ENCODE results near the gene NUAK1. TPM values are rescaled to one million over a fixed set of nuclear protein-coding genes. Genes with fewer than 3 reads are reported as not detected.

Gene NUAK1
- total RNA-seq, 2 donors from 2014 or later: 16.9 to 30.1 TPM

DNA sequence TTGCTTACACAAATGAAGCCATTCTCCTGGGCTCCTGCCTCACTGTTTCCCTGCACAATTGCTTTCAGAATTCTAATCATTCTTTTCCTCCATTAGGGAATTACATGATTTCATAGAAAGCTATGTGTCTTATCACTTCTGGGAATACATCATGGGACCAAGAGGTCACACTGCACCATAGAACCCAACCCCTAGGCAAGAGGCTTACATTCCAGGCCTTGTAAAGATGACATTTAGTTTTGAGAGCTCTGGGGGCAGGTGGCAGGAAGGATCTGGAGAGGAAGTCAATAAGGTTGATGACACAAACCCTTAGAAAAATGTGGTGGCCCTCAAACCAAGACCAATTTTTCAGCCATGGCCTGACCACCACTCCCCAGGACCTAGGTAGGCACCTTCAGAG lies 57.1 kb downstream of the NUAK1 start:
- no peak overlapping the region for H3K4me3 ChIP-seq
- H3K27me3 ChIP-seq: no peaks in the 10 kb centered on the region
- H3K4me1 ChIP-seq: peaks cover 0 to 60% of the 10 kb centered on the region in 2 donors
- peak; percentile 36 for DNase-seq (ENCODE audit: low spot score)
- no peaks in the 10 kb centered on the region for H3K9me3 ChIP-seq
- peak overlapping the region in 1 of 2 donors; percentile 85 for H3K27ac ChIP-seq
- TF ChIP-seq, protein P1, sequence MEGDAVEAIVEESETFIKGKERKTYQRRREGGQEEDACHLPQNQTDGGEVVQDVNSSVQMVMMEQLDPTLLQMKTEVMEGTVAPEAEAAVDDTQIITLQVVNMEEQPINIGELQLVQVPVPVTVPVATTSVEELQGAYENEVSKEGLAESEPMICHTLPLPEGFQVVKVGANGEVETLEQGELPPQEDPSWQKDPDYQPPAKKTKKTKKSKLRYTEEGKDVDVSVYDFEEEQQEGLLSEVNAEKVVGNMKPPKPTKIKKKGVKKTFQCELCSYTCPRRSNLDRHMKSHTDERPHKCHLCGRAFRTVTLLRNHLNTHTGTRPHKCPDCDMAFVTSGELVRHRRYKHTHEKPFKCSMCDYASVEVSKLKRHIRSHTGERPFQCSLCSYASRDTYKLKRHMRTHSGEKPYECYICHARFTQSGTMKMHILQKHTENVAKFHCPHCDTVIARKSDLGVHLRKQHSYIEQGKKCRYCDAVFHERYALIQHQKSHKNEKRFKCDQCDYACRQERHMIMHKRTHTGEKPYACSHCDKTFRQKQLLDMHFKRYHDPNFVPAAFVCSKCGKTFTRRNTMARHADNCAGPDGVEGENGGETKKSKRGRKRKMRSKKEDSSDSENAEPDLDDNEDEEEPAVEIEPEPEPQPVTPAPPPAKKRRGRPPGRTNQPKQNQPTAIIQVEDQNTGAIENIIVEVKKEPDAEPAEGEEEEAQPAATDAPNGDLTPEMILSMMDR (IDR thresholded peaks at IDR 0.05): no peak
- peaks cover 49% of the 10 kb centered on the region for H3K36me3 ChIP-seq

- no peaks in the 10 kb centered on the region for H3K27me3 ChIP-seq
Measured at GRCh38 chr12:106080791-106081170, 58.0 kb downstream of the NUAK1 start.

GRCh38 chr12:106080041-106080790 lies 58.5 kb downstream of the NUAK1 start:
- Histone ChIP-seq H3K36me3 (peaks cover 48% of the 10 kb centered on the region), H3K4me3 (no peak overlapping the region), H3K4me1 (peaks cover 0 to 60% of the 10 kb centered on the region in 2 donors), H3K9me3 (no peaks in the 10 kb centered on the region), H3K27me3 (no peaks in the 10 kb centered on the region), H3K27ac (peak overlapping the region; percentile 58 to 85)
- TF ChIP-seq, protein P1 (IDR thresholded peaks at IDR 0.05): no peak
- DNase-seq (ENCODE audit: low spot score): no peak

More at GRCh38 chr12:106080791-106081170, 58.0 kb downstream of the NUAK1 start:
- no peak for DNase-seq (ENCODE audit: low spot score)
- Histone ChIP-seq H3K9me3 (no peaks in the 10 kb centered on the region), H3K4me1 (peaks cover 0 to 60% of the 10 kb centered on the region in 2 donors), H3K27ac (peak overlapping the region; percentile 58 to 85), H3K36me3 (peaks cover 48% of the 10 kb centered on the region), H3K4me3 (no peak overlapping the region)
- TF ChIP-seq, protein P1 (IDR thresholded peaks at IDR 0.05): no peak

DNA sequence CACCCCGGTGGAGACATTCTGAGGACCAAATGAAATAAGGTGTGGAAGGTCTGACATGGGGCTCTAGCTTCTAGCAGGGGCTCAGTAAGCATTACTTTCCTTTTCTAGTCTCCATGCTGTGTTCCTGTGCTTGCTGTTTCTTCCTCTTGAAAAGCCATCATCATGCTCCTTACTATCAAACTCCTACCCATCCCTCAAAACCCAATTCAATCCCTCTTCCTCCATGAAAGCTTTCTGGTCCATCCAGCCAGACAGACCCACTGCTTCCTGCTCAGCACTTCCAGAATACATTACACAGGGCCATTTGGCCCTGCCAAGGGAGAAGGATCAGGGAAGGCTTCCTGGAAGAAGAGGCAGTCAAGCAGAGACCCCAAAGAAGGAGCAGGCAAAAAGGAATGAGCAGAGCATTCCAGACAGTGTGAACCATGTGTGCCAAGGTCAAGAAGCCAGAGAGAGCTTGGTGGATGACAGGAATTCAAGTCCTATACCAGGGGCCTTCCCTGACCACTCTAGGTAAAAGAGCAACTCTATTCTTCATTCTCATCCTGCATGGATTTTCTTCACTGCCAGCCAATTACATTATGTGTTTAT lies 59.5 kb downstream of the NUAK1 start:
- TF ChIP-seq, protein P1 (IDR thresholded peaks at IDR 0.05): no peak
- peaks cover 48% of the 10 kb centered on the region for H3K36me3 ChIP-seq
- H3K9me3 ChIP-seq: no peaks in the 10 kb centered on the region
- peak overlapping the region; percentile 58 to 85 for H3K27ac ChIP-seq
- peaks cover 0 to 54% of the 10 kb centered on the region in 2 donors for H3K4me1 ChIP-seq
- DNase-seq (ENCODE audit: low spot score): no peak
- no peaks in the 10 kb centered on the region for H3K27me3 ChIP-seq
- no peak overlapping the region for H3K4me3 ChIP-seq

- Histone ChIP-seq H3K27me3 (no peaks in the 10 kb centered on the region), H3K9me3 (no peaks in the 10 kb centered on the region), H3K36me3 (peaks cover 45% of the 10 kb centered on the region), H3K4me3 (no peak overlapping the region), H3K4me1 (peaks cover 0 to 50% of the 10 kb centered on the region in 2 donors), H3K27ac (peak overlapping the region in 1 of 2 donors; percentile 85)
- TF ChIP-seq, protein P1 (IDR thresholded peaks at IDR 0.05): no peak
- no peak for DNase-seq (ENCODE audit: low spot score)
Measured at GRCh38 chr12:106078358-106079010, 60.3 kb downstream of the NUAK1 start.

All from right atrium auricular region (tissue), 2 donors.